Mesothelial cell of epicardium (in vitro differentiated cells): ENCODE measurements around the gene ADARB2. TPM values are rescaled to one million over a fixed set of nuclear protein-coding genes. Genes with fewer than 3 reads are reported as not detected.

Experiments used
- DNase-seq, 2 experiments: peaks; one replicate each; pipeline ENCODE4 v3.0.0; 2021; ENCODE audit warnings: low spot score in 2 of 2; ENCODE audit not compliant: unreplicated experiment in 2 of 2
- H3K27ac Mint-ChIP-seq: 2 replicates; pipeline ENCODE4 v1.8.0; 2021; ENCODE audit warnings: mixed read lengths
- H3K27me3 Mint-ChIP-seq: 2 replicates; pipeline ENCODE4 v1.8.0; 2021; ENCODE audit warnings: low read depth, mixed read lengths
- H3K36me3 Mint-ChIP-seq: 2 replicates; pipeline ENCODE4 v1.8.0; 2021; ENCODE audit warnings: mixed read lengths
- H3K4me1 Mint-ChIP-seq: 2 replicates; pipeline ENCODE4 v1.8.0; 2021; ENCODE audit warnings: mixed read lengths
- H3K4me3 Mint-ChIP-seq: 2 replicates; pipeline ENCODE4 v1.8.0; 2021; ENCODE audit warnings: mild to moderate bottlenecking, moderate library complexity, mixed read lengths
- H3K9me3 Mint-ChIP-seq: 2 replicates; pipeline ENCODE4 v1.8.0; 2021; ENCODE audit warnings: mixed read lengths
- CTCF ChIP-seq: fragments of 200-600 bp; sonication (generic); IDR thresholded peaks from one replicate; pipeline ENCODE4 v1.5.0; 2021; ENCODE audit warnings: antibody characterized with exemption; ENCODE audit not compliant: unreplicated experiment
- total RNA-seq: library from RNA; stranded (reverse); gene quantifications from 3 replicates; pipeline ENCODE4 v1.2.1, GENCODE V29; 2021

The ADARB2 gene
- total RNA-seq, 1 donor from 2014 or later, result 0.38 TPM

GRCh38 chr10:1187855-1188557 is 549.3 kb downstream of the ADARB2 start:
- peaks cover 4% of the 10 kb centered on the region for H3K4me1 Mint-ChIP-seq
- H3K36me3 Mint-ChIP-seq, result no peaks in the 10 kb centered on the region
- DNase-seq, result no peak
- TF ChIP-seq CTCF, result no peak
- H3K4me3 Mint-ChIP-seq, result no peak overlapping the region
- H3K27ac Mint-ChIP-seq, result no peak overlapping the region
- H3K27me3 Mint-ChIP-seq, result peaks cover 44% of the 10 kb centered on the region
- no peaks in the 10 kb centered on the region for H3K9me3 Mint-ChIP-seq

- Mint-ChIP-seq H3K36me3 (no peaks in the 10 kb centered on the region), H3K27me3 (peaks cover 42% of the 10 kb centered on the region), H3K4me3 (no peak overlapping the region), H3K4me1 (peaks cover 4% of the 10 kb centered on the region), H3K27ac (no peak overlapping the region), H3K9me3 (no peaks in the 10 kb centered on the region)
- TF ChIP-seq CTCF, result no peak
- DNase-seq, result peak in 1 of 2 experiments; percentile 16
Measured at GRCh38 chr10:1187151-1187854, 550.0 kb downstream of the ADARB2 start.

- Mint-ChIP-seq H3K9me3 (no peaks in the 10 kb centered on the region), H3K27ac (no peak overlapping the region), H3K36me3 (no peaks in the 10 kb centered on the region), H3K4me3 (no peak overlapping the region), H3K27me3 (peaks cover 40% of the 10 kb centered on the region), H3K4me1 (peaks cover 4% of the 10 kb centered on the region)
- no peak for TF ChIP-seq CTCF
- DNase-seq, result no peak
Measured at GRCh38 chr10:1186683-1186990, 550.7 kb downstream of the ADARB2 start.

GRCh38 chr10:1185911-1186682 is 551.2 kb downstream of the ADARB2 start:
- Mint-ChIP-seq H3K36me3 (no peaks in the 10 kb centered on the region), H3K4me3 (no peak overlapping the region), H3K9me3 (no peaks in the 10 kb centered on the region), H3K27me3 (peaks cover 43% of the 10 kb centered on the region), H3K4me1 (peaks cover 4% of the 10 kb centered on the region), H3K27ac (no peak overlapping the region)
- TF ChIP-seq CTCF, result no peak
- no peak for DNase-seq

- H3K4me3 Mint-ChIP-seq, result no peak overlapping the region
- TF ChIP-seq CTCF, result no peak
- H3K27me3 Mint-ChIP-seq, result peaks cover 41% of the 10 kb centered on the region
- peaks cover 4% of the 10 kb centered on the region for H3K4me1 Mint-ChIP-seq
- no peaks in the 10 kb centered on the region for H3K36me3 Mint-ChIP-seq
- no peaks in the 10 kb centered on the region for H3K9me3 Mint-ChIP-seq
- H3K27ac Mint-ChIP-seq, result no peak overlapping the region
- DNase-seq, result no peak
Measured at GRCh38 chr10:1184541-1185430, 552.5 kb downstream of the ADARB2 start.
